HG03060 (cell line): ENCODE measurements around the gene SLC7A6.

Experiments used
- ATAC-seq: cut with Tn5 transposase; IDR thresholded peaks from one replicate; pipeline ENCODE4 v1.9.1; 2021; ENCODE audit warnings: low read depth, moderate number of reproducible peaks; ENCODE audit not compliant: unreplicated experiment

The SLC7A6 gene

GRCh38 chr16:68264128-68265077 lies at the start of gene SLC7A6:
SLC7A6 (plus strand) TSS chr16:68264526; CDS start chr16:68274727, 10,201 bp downstream.
- ATAC-seq, result no peak

GRCh38 chr16:68214726-68215125 lies 49.6 kb upstream of the SLC7A6 start:
- no peak for ATAC-seq

GRCh38 chr16:68215302-68215701 lies 49.0 kb upstream of the SLC7A6 start:
- no peak for ATAC-seq

- no peak for ATAC-seq
These were observed 48.1 kb upstream of the SLC7A6 start for GRCh38 chr16:68216240-68216639.

GRCh38 chr16:68217506-68217905 lies 46.8 kb upstream of the SLC7A6 start:
- no peak for ATAC-seq

- no peak for ATAC-seq
These were observed 44.5 kb upstream of the SLC7A6 start for GRCh38 chr16:68219725-68220351.

- ATAC-seq, result no peak
These were observed 41.3 kb upstream of the SLC7A6 start for GRCh38 chr16:68223072-68223471.

- no peak for ATAC-seq
These were observed 38.2 kb upstream of the SLC7A6 start for GRCh38 chr16:68226116-68226515.

GRCh38 chr16:68227183-68227793 lies 37.0 kb upstream of the SLC7A6 start:
- ATAC-seq, result no peak

GRCh38 chr16:68227850-68228553 lies 36.3 kb upstream of the SLC7A6 start:
- ATAC-seq, result no peak

- ATAC-seq, result no peak
These were observed 35.7 kb upstream of the SLC7A6 start for GRCh38 chr16:68228652-68229051.

GRCh38 chr16:68229431-68230175 lies 34.7 kb upstream of the SLC7A6 start:
- ATAC-seq, result no peak

GRCh38 chr16:68230176-68230571 lies 34.2 kb upstream of the SLC7A6 start:
- ATAC-seq, result no peak

- no peak for ATAC-seq
These were observed 33.4 kb upstream of the SLC7A6 start for GRCh38 chr16:68230956-68231355.

- no peak for ATAC-seq
These were observed 32.8 kb upstream of the SLC7A6 start for GRCh38 chr16:68231384-68232136.

GRCh38 chr16:68232335-68232734 lies 32.0 kb upstream of the SLC7A6 start:
- ATAC-seq, result no peak

GRCh38 chr16:68233085-68233834 lies 31.1 kb upstream of the SLC7A6 start:
- ATAC-seq, result no peak

GRCh38 chr16:68233835-68234187 lies 30.5 kb upstream of the SLC7A6 start:
- no peak for ATAC-seq
